ENCODE results near the gene MYO5A.
"Not testable (repeated sequence)": the region's sequence is repeated elsewhere in the genome, so short reads cannot be mapped to it uniquely, and the experiment has no call there.

MYO5A gene

GRCh38 chr15:52288051-52288942 is 240.4 kb downstream of the MYO5A start:
- POLR2A ChIA-PET, result no interaction called here
- DNase-seq (ENCODE audit: extremely low spot score), result no peak
- no peak for TF ChIP-seq LEF1 (IDR thresholded peaks at IDR 0.05; ENCODE audit: borderline replicate concordance)
- TF ChIP-seq FOXM1 (IDR thresholded peaks at IDR 0.05; ENCODE audit: borderline replicate concordance), result no peak
- no peak for TF ChIP-seq SP1 (IDR thresholded peaks at IDR 0.05)
- TF ChIP-seq TARDBP (IDR thresholded peaks at IDR 0.05), result no peak
- no peak for TF ChIP-seq L3MBTL2 (conservative IDR thresholded peaks at IDR 0.05)
- TF ChIP-seq HDGF (IDR thresholded peaks at IDR 0.05; ENCODE audit: borderline replicate concordance), result no peak
- TF ChIP-seq PKNOX1 (IDR thresholded peaks at IDR 0.05), result no peak
- CTCF ChIA-PET, result interaction anchor here (0.6 kb wide), 1 partner anchor 441 kb away, joined by 5 read pairs; no protein-coding TSS in a partner anchor

- no peak for DNase-seq (ENCODE audit: extremely low spot score)
- TF ChIP-seq BHLHE40 (IDR thresholded peaks at IDR 0.05; ENCODE audit: borderline replicate concordance), result no peak
- ChIA-PET POLR2A (no interaction called here), CTCF (no interaction called here)
Measured at GRCh38 chr15:52287114-52287513, 241.6 kb downstream of the MYO5A start.

GRCh38 chr15:52285941-52286340 is 242.7 kb downstream of the MYO5A start:
- CTCF ChIA-PET; POLR2A ChIA-PET; DNase-seq (ENCODE audit: extremely low spot score): not testable (repeated sequence)

DNA sequence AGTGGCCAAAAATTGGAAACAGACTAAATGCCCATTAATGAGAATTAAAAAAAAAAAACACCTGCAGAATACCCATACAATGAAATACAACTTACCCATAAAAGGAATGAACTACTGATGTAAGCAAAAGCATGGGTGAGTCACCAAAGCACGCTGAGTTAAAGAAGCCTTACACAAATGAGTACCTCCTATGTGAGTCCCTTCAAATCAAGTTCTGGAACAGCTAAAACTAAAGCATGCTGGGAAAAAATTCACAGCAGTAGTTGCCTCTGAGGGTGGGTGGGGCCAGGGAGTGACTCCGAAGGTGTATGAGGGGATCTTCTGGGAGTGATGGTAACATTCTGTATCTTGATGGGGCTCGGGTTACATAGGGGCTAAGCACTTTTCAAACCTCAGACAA is 244.5 kb downstream of the MYO5A start:
- CTCF ChIA-PET, result no interaction called here
- POLR2A ChIA-PET, result no interaction called here
- no peak for TF ChIP-seq L3MBTL2 (conservative IDR thresholded peaks at IDR 0.05)
- TF ChIP-seq CTBP1 (IDR thresholded peaks at IDR 0.05; ENCODE audit: borderline replicate concordance), result no peak
- no peak for TF ChIP-seq SUZ12 (IDR thresholded peaks at IDR 0.05)
- TF ChIP-seq ELF4 (IDR thresholded peaks at IDR 0.05), result no peak
- TF ChIP-seq FOXA1 (IDR thresholded peaks at IDR 0.05), result no peak
- TF ChIP-seq FOXK2 (IDR thresholded peaks at IDR 0.05), result no peak
- no peak for TF ChIP-seq TARDBP (IDR thresholded peaks at IDR 0.05)
- no peak for TF ChIP-seq ARNT (IDR thresholded peaks at IDR 0.05)
- no peak for TF ChIP-seq HDGF (IDR thresholded peaks at IDR 0.05; ENCODE audit: borderline replicate concordance)
- no peak for TF ChIP-seq SP1 (IDR thresholded peaks at IDR 0.05)
- no peak for TF ChIP-seq PKNOX1 (IDR thresholded peaks at IDR 0.05)
- TF ChIP-seq LEF1 (IDR thresholded peaks at IDR 0.05; ENCODE audit: borderline replicate concordance), result no peak
- TF ChIP-seq ZNF384 (IDR thresholded peaks at IDR 0.05), result no peak
- no peak for TF ChIP-seq FOXM1 (IDR thresholded peaks at IDR 0.05; ENCODE audit: borderline replicate concordance)
- TF ChIP-seq BHLHE40 (IDR thresholded peaks at IDR 0.05; ENCODE audit: borderline replicate concordance), result no peak
- no peak for TF ChIP-seq NFRKB (IDR thresholded peaks at IDR 0.05)
- DNase-seq (ENCODE audit: extremely low spot score), result peak; percentile 9

DNA sequence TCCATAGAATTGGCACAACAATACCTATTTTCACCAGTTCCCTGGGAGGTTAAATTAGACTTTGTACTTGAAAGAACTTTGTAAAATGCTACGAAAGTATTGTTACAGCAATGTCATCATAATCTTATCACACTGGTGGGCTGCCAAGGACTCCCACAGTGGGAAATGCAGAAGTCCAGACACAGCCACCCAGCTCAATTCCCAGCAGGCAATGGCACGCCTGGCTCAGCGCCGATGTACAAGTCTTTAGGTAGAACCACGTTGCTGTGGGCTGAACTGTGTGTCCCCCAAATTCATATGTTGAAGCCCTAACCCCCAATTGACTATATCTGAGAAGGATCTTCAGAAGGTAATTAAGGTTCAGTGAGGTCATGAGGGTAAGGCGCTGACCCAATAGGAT is 245.4 kb downstream of the MYO5A start:
- ChIA-PET POLR2A (no interaction called here), CTCF (no interaction called here)
- TF ChIP-seq FOXM1 (IDR thresholded peaks at IDR 0.05; ENCODE audit: borderline replicate concordance), result no peak
- no peak for TF ChIP-seq SP1 (IDR thresholded peaks at IDR 0.05)
- no peak for TF ChIP-seq ZNF384 (IDR thresholded peaks at IDR 0.05)
- TF ChIP-seq BHLHE40 (IDR thresholded peaks at IDR 0.05; ENCODE audit: borderline replicate concordance), result no peak
- no peak for TF ChIP-seq LEF1 (IDR thresholded peaks at IDR 0.05; ENCODE audit: borderline replicate concordance)
- no peak for TF ChIP-seq NFRKB (IDR thresholded peaks at IDR 0.05)
- no peak for TF ChIP-seq HDGF (IDR thresholded peaks at IDR 0.05; ENCODE audit: borderline replicate concordance)
- no peak for TF ChIP-seq CTBP1 (IDR thresholded peaks at IDR 0.05; ENCODE audit: borderline replicate concordance)
- no peak for TF ChIP-seq ARNT (IDR thresholded peaks at IDR 0.05)
- no peak for TF ChIP-seq TARDBP (IDR thresholded peaks at IDR 0.05)
- TF ChIP-seq PKNOX1 (IDR thresholded peaks at IDR 0.05), result no peak
- no peak for TF ChIP-seq ELF4 (IDR thresholded peaks at IDR 0.05)
- no peak for TF ChIP-seq SUZ12 (IDR thresholded peaks at IDR 0.05)
- no peak for TF ChIP-seq L3MBTL2 (conservative IDR thresholded peaks at IDR 0.05)
- no peak for DNase-seq (ENCODE audit: extremely low spot score)

DNA sequence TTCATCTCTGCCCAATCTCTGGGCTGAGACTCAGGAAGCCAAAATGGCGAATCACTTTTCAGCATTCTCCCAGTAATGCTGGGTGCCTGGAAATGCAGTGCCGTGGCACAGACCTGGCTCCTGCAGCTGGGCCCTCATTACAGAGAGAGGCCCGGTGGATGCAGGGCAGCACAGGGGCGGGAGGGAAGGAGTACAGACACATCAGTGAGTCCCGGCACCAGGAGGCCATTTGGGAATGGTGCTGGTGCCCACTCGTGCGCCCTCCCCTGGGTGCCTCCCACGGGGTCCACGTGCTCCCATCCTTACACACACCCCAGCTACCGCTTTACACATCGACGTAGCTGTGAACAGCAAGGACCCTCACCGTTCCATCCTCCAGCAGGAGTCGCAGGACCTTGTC is 246.3 kb downstream of the MYO5A start:
- DNase-seq (ENCODE audit: extremely low spot score), result no peak
- ChIA-PET CTCF (no interaction called here), POLR2A (no interaction called here)
- TF ChIP-seq BHLHE40 (IDR thresholded peaks at IDR 0.05; ENCODE audit: borderline replicate concordance), result no peak
- no peak for TF ChIP-seq ELF4 (IDR thresholded peaks at IDR 0.05)
- no peak for TF ChIP-seq L3MBTL2 (conservative IDR thresholded peaks at IDR 0.05)
- no peak for TF ChIP-seq HDGF (IDR thresholded peaks at IDR 0.05; ENCODE audit: borderline replicate concordance)
- no peak for TF ChIP-seq LEF1 (IDR thresholded peaks at IDR 0.05; ENCODE audit: borderline replicate concordance)
- TF ChIP-seq FOXA1 (IDR thresholded peaks at IDR 0.05), result no peak
- TF ChIP-seq SUZ12 (IDR thresholded peaks at IDR 0.05), result no peak
- no peak for TF ChIP-seq FOXM1 (IDR thresholded peaks at IDR 0.05; ENCODE audit: borderline replicate concordance)
- no peak for TF ChIP-seq SP1 (IDR thresholded peaks at IDR 0.05)
- no peak for TF ChIP-seq ZNF384 (IDR thresholded peaks at IDR 0.05)
- no peak for TF ChIP-seq CTBP1 (IDR thresholded peaks at IDR 0.05; ENCODE audit: borderline replicate concordance)
- no peak for TF ChIP-seq FOXK2 (IDR thresholded peaks at IDR 0.05)
- TF ChIP-seq ARNT (IDR thresholded peaks at IDR 0.05), result no peak
- no peak for TF ChIP-seq NFRKB (IDR thresholded peaks at IDR 0.05)
- TF ChIP-seq PKNOX1 (IDR thresholded peaks at IDR 0.05), result no peak
- no peak for TF ChIP-seq TARDBP (IDR thresholded peaks at IDR 0.05)
